ENCODE measurements around the gene CPB2. TPM values are rescaled to one million over a fixed set of nuclear protein-coding genes. Genes with fewer than 3 reads are reported as not detected.
A peak's percentile ranks its signal among the peaks of the same experiment; 100 is the strongest.

CPB2 gene
- polyA plus RNA-seq, 1 donor from 2014 or later = 0.14 TPM

- peaks cover 4% of the 10 kb centered on the region for H3K27me3 Mint-ChIP-seq
- no peaks in the 10 kb centered on the region for H3K4me1 Mint-ChIP-seq
- H3K4me3 Mint-ChIP-seq = no peak overlapping the region
- no peak overlapping the region for H3K27ac Mint-ChIP-seq
- H3K36me3 Mint-ChIP-seq = peaks cover 7% of the 10 kb centered on the region
- H3K9me3 Mint-ChIP-seq = peaks cover 0 to 6% (median 3%) of the 10 kb centered on the region in 3 donors
Observed at GRCh38 chr13:46059405-46059804, 45.4 kb downstream of the CPB2 start.

- Mint-ChIP-seq H3K4me3 (no peak overlapping the region), H3K9me3 (peaks cover 0 to 3% (median under 1%) of the 10 kb centered on the region in 3 donors), H3K27ac (peak overlapping the region in 1 of 3 donors; percentile 18), H3K36me3 (peaks cover 5% of the 10 kb centered on the region), H3K27me3 (peaks cover 4% of the 10 kb centered on the region), H3K4me1 (peaks cover 0 to 3% (median 0%) of the 10 kb centered on the region in 3 donors)
Observed at GRCh38 chr13:46058268-46058667, 46.6 kb downstream of the CPB2 start.

GRCh38 chr13:46057256-46058015 lies 47.4 kb downstream of the CPB2 start:
- peaks cover 0 to 2% (median 0%) of the 10 kb centered on the region in 3 donors for H3K9me3 Mint-ChIP-seq
- no peak overlapping the region for H3K27ac Mint-ChIP-seq
- peaks cover 4% of the 10 kb centered on the region for H3K27me3 Mint-ChIP-seq
- H3K36me3 Mint-ChIP-seq = peaks cover 3% of the 10 kb centered on the region
- H3K4me3 Mint-ChIP-seq = no peak overlapping the region
- peaks cover 2 to 9% (median 7%) of the 10 kb centered on the region in 3 donors for H3K4me1 Mint-ChIP-seq

- peaks cover 3% of the 10 kb centered on the region for H3K36me3 Mint-ChIP-seq
- peaks cover 0 to 3% (median 0%) of the 10 kb centered on the region in 3 donors for H3K9me3 Mint-ChIP-seq
- peaks cover 12 to 26% (median 19%) of the 10 kb centered on the region in 3 donors for H3K4me1 Mint-ChIP-seq
- H3K27ac Mint-ChIP-seq = peak overlapping the region; percentile 43 to 97 (median 94)
- H3K27me3 Mint-ChIP-seq = peaks cover 4% of the 10 kb centered on the region
- H3K4me3 Mint-ChIP-seq = peak overlapping the region; percentile 82 to 96 (median 94)
Observed at GRCh38 chr13:46053162-46054012, 51.4 kb downstream of the CPB2 start.

- Mint-ChIP-seq H3K27ac (peak within 1 kb of the TSS; percentile 43 to 97 (median 94)), H3K27me3 (peaks cover 4% of the 10 kb centered on the region)
Observed at GRCh38 chr13:46052319-46053161, 52.3 kb downstream of the CPB2 start, which contains the start of gene ZC3H13. Gene ZC3H13, minus strand, starts transcription at chr13:46052746. Its CDS starts 7,239 bp downstream, at chr13:46045507.

GRCh38 chr13:46051968-46052318 lies 52.9 kb downstream of the CPB2 start:
- Mint-ChIP-seq H3K27me3 (peaks cover 4% of the 10 kb centered on the region), H3K4me1 (peaks cover 17 to 31% (median 23%) of the 10 kb centered on the region in 3 donors), H3K27ac (peak overlapping the region; percentile 43 to 97 (median 94)), H3K36me3 (peaks cover 7% of the 10 kb centered on the region), H3K4me3 (peak overlapping the region; percentile 82 to 96 (median 94)), H3K9me3 (peaks cover 0 to 3% (median 0%) of the 10 kb centered on the region in 3 donors)

More at GRCh38 chr13:46052319-46053161, 52.3 kb downstream of the CPB2 start, which contains the start of gene ZC3H13:
- Mint-ChIP-seq H3K4me3 (peak within 1 kb of the TSS; percentile 82 to 96 (median 94)), H3K4me1 (peaks cover 17 to 31% (median 23%) of the 10 kb centered on the region in 3 donors), H3K9me3 (peaks cover 0 to 3% (median 0%) of the 10 kb centered on the region in 3 donors), H3K36me3 (peaks cover 7% of the 10 kb centered on the region)

GRCh38 chr13:46050771-46051170 lies 54.1 kb downstream of the CPB2 start:
- H3K9me3 Mint-ChIP-seq = peaks cover 0 to 1% (median 0%) of the 10 kb centered on the region in 3 donors
- H3K27ac Mint-ChIP-seq = no peak overlapping the region

GRCh38 chr13:46045424-46045823 lies 59.4 kb downstream of the CPB2 start:
- no peak overlapping the region for H3K4me3 Mint-ChIP-seq
- H3K4me1 Mint-ChIP-seq = peaks cover 12 to 23% (median 19%) of the 10 kb centered on the region in 3 donors
- H3K36me3 Mint-ChIP-seq = peaks cover 4% of the 10 kb centered on the region
- no peaks in the 10 kb centered on the region for H3K27me3 Mint-ChIP-seq
- no peak overlapping the region for H3K27ac Mint-ChIP-seq
- H3K9me3 Mint-ChIP-seq = peaks cover 0 to 1% (median 0%) of the 10 kb centered on the region in 3 donors

More at GRCh38 chr13:46050771-46051170, 54.1 kb downstream of the CPB2 start:
- Mint-ChIP-seq H3K27me3 (peaks cover 1% of the 10 kb centered on the region), H3K4me1 (peaks cover 19 to 35% (median 27%) of the 10 kb centered on the region in 3 donors), H3K4me3 (peak overlapping the region in 1 of 4 donors; percentile 63), H3K36me3 (peaks cover 4% of the 10 kb centered on the region)

- Mint-ChIP-seq H3K27ac (no peak overlapping the region), H3K4me3 (no peak overlapping the region), H3K27me3 (no peaks in the 10 kb centered on the region), H3K9me3 (peaks cover 0 to 1% (median 0%) of the 10 kb centered on the region in 3 donors), H3K36me3 (peaks cover 5% of the 10 kb centered on the region), H3K4me1 (peaks cover 11 to 17% (median 15%) of the 10 kb centered on the region in 3 donors)
Observed at GRCh38 chr13:46043647-46044046, 61.2 kb downstream of the CPB2 start.

GRCh38 chr13:46041419-46041839 lies 63.4 kb downstream of the CPB2 start:
- Mint-ChIP-seq H3K9me3 (no peaks in the 10 kb centered on the region), H3K27ac (no peak overlapping the region), H3K4me3 (no peak overlapping the region), H3K4me1 (peaks cover 2 to 6% (median 6%) of the 10 kb centered on the region in 3 donors), H3K36me3 (peaks cover 8% of the 10 kb centered on the region), H3K27me3 (no peaks in the 10 kb centered on the region)

GRCh38 chr13:46040763-46041162 lies 64.1 kb downstream of the CPB2 start:
- Mint-ChIP-seq H3K27me3 (no peaks in the 10 kb centered on the region), H3K4me1 (peaks cover 2 to 8% (median 6%) of the 10 kb centered on the region in 3 donors), H3K4me3 (no peak overlapping the region), H3K9me3 (no peaks in the 10 kb centered on the region), H3K36me3 (peaks cover 10% of the 10 kb centered on the region), H3K27ac (no peak overlapping the region)

- Mint-ChIP-seq H3K4me3 (no peak overlapping the region), H3K36me3 (peaks cover 10% of the 10 kb centered on the region)
Observed at GRCh38 chr13:46039411-46040182, 65.2 kb downstream of the CPB2 start.

GRCh38 chr13:46038296-46038695 lies 66.5 kb downstream of the CPB2 start:
- no peaks in the 10 kb centered on the region for H3K27me3 Mint-ChIP-seq
- peaks cover 14% of the 10 kb centered on the region for H3K36me3 Mint-ChIP-seq

More at GRCh38 chr13:46039411-46040182, 65.2 kb downstream of the CPB2 start:
- H3K4me1 Mint-ChIP-seq = peaks cover 0 to 5% (median 0%) of the 10 kb centered on the region in 3 donors
- H3K27me3 Mint-ChIP-seq = no peaks in the 10 kb centered on the region
- H3K27ac Mint-ChIP-seq = no peak overlapping the region
- no peaks in the 10 kb centered on the region for H3K9me3 Mint-ChIP-seq

More at GRCh38 chr13:46038296-46038695, 66.5 kb downstream of the CPB2 start:
- Mint-ChIP-seq H3K4me3 (no peak overlapping the region), H3K27ac (no peak overlapping the region), H3K4me1 (peaks cover 0 to 4% (median 3%) of the 10 kb centered on the region in 3 donors), H3K9me3 (no peaks in the 10 kb centered on the region)

All from IgD-negative memory B cell (primary cell).